Measurements from ENCODE around the gene VSIR. TPM values are rescaled to one million over a fixed set of nuclear protein-coding genes. Genes with fewer than 3 reads are reported as not detected.

VSIR gene
- total RNA-seq, 4 donors from 2014 or later: 34.1 to 51.7 (median 44.8) TPM

DNA sequence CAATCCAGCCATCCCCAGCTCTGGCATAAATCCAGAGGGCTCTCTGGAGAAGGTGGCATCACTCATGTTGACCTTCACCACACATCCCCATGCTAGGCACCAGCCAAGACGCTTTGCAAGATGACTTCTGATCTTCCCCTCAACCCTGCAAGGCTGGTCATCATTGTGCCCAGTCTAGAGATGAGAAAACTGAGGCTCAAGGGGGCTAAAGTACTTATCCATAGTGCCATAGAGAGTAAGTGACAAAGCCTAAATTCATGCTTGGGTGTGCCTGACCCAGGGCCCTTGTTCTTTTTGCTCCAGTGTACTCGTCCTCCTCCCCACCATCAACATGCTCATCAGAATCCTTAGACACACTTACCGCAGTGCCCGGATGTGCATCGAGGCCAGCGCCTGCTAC, 52.0 kb downstream of the VSIR start:
- no peaks in the 10 kb centered on the region for H3K27me3 ChIP-seq
- WGBS, 2 donors: 96 to 100% methylated on average over 6 of the region's 6 CpGs
- intact Hi-C loops (cut with DNase I): no loop called here
- H3K9me3 ChIP-seq: no peaks in the 10 kb centered on the region
- H3K4me1 ChIP-seq: peaks cover 12 to 48% (median 40%) of the 10 kb centered on the region in 3 donors
- H3K4me3 ChIP-seq: no peak overlapping the region
- H3K27ac ChIP-seq: no peak overlapping the region
- no peaks in the 10 kb centered on the region for H3K36me3 ChIP-seq
- no peak for DNase-seq
- no peak for TF ChIP-seq POLR2A (IDR thresholded peaks at IDR 0.05)
- TF ChIP-seq, protein P1, sequence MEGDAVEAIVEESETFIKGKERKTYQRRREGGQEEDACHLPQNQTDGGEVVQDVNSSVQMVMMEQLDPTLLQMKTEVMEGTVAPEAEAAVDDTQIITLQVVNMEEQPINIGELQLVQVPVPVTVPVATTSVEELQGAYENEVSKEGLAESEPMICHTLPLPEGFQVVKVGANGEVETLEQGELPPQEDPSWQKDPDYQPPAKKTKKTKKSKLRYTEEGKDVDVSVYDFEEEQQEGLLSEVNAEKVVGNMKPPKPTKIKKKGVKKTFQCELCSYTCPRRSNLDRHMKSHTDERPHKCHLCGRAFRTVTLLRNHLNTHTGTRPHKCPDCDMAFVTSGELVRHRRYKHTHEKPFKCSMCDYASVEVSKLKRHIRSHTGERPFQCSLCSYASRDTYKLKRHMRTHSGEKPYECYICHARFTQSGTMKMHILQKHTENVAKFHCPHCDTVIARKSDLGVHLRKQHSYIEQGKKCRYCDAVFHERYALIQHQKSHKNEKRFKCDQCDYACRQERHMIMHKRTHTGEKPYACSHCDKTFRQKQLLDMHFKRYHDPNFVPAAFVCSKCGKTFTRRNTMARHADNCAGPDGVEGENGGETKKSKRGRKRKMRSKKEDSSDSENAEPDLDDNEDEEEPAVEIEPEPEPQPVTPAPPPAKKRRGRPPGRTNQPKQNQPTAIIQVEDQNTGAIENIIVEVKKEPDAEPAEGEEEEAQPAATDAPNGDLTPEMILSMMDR (IDR thresholded peaks at IDR 0.05): no peak

DNA sequence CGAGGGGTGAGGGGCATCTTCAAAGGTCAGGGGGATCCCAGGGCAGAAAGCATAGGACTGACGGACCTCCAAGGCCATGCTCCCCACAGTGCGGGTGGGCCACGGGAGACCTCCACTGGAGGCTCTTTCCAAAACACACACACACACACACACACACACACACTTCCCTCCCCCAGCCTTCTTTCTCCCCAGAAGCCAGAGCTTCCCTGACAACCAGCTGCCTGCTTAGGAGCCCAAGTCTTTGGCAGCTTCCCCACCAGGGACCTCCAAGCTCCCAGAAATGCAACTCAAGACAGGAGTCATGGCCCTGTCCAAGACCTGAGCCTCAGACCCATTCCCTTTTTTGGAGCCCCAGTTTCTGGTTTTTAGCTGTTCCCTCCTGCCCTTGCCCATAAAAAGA, 53.0 kb downstream of the VSIR start:
- Histone ChIP-seq H3K9me3 (no peaks in the 10 kb centered on the region), H3K27ac (no peak overlapping the region), H3K27me3 (no peaks in the 10 kb centered on the region), H3K4me1 (peaks cover 14 to 48% (median 40%) of the 10 kb centered on the region in 3 donors), H3K36me3 (no peaks in the 10 kb centered on the region), H3K4me3 (no peak overlapping the region)
- intact Hi-C loops (cut with DNase I): no loop called here
- no peak for DNase-seq
- 40% methylated on average over 1 of the region's 4 CpGs; no CpG with 5 or more reads in 1 of the 2 donors for WGBS, 2 donors
- TF ChIP-seq, protein P1 (IDR thresholded peaks at IDR 0.05): no peak
- no peak for TF ChIP-seq POLR2A (IDR thresholded peaks at IDR 0.05)

DNA sequence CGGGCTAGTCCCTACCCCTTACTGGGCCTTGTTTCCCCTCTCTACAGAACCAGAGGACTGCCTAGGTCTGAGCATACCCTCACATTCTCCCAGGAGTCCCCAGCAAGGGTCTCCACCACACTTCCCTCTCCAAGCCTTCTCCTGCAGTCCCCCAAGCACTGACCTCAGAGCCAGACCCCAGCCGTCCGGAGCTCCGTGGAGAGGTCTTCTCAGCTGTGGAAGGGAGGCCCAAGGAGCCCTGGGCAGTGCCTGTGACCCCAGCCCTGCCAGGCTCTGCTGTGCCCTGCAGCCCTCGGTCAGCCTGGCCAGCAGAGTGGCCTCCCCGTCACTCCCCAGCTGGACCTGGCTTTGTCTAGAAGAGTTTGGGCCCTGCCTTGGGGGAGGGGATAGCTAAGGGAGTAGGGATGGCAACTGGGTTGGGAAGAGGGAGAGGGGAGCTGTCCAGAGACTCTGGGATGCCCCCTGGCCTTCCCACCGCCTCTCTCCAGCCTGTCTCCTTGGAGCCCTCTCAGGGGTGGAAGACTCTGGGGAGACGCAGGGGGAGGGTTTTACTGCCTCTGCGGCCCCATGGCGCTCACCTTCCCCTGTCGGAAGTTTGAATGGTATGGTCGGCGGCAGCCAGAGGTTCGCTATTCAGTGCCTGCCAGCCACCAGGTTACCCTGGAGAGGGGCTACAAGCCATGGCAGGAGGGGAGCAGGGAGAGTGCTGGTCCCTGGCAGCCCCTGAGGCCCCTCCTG, 53.7 kb downstream of the VSIR start, which contains the start of gene C10orf105:
C10orf105 (minus strand) TSS at position 315 of the 738 bp plus-strand sequence. CDS start 3,441 bp downstream, outside the sequence.
- no peaks in the 10 kb centered on the region for H3K9me3 ChIP-seq
- intact Hi-C loops (cut with DNase I): loop anchor here (10.0 kb wide), 1 partner anchor 175 kb away; no protein-coding TSS in a partner anchor
- peak within 1 kb of the TSS in 3 of 4 donors; percentile 26 to 80 (median 68) for H3K27ac ChIP-seq
- no peaks in the 10 kb centered on the region for H3K27me3 ChIP-seq
- no peak within 1 kb of the TSS for H3K4me3 ChIP-seq
- 80 to 89% methylated on average over 1 to 9 of the region's 14 CpGs for WGBS, 2 donors
- no peaks in the 10 kb centered on the region for H3K36me3 ChIP-seq
- H3K4me1 ChIP-seq: peaks cover 18 to 52% (median 45%) of the 10 kb centered on the region in 3 donors
- TF ChIP-seq, protein P1 (IDR thresholded peaks at IDR 0.05): no peak
- TF ChIP-seq POLR2A (IDR thresholded peaks at IDR 0.05): no peak
- DNase-seq: no peak

DNA sequence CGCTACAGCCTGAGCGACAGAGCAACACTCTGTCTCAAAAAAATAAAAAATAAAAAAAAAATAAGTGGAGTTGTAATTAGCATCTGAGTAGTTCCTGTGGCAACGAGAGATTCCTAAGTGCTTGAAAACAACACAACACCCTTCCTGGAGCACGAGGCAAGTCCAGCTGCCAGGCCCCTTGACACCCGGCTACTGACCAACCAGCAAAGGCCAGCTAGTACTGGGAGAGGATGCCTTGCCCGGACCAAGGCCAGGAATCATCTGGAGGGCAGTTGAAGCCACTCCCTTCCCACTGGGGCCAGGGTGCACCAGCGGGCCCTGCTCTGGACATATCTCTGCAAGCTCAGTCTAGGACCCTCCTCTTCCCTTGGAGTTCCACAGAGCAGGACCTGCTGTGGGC, 54.3 kb downstream of the VSIR start:
- Histone ChIP-seq H3K27ac (peak overlapping the region in 3 of 4 donors; percentile 26 to 80 (median 68)), H3K9me3 (no peaks in the 10 kb centered on the region), H3K4me1 (peaks cover 24 to 58% (median 51%) of the 10 kb centered on the region in 3 donors), H3K4me3 (no peak overlapping the region), H3K27me3 (no peaks in the 10 kb centered on the region), H3K36me3 (no peaks in the 10 kb centered on the region)
- WGBS, 2 donors: 64 to 78% methylated on average over 7 of the region's 7 CpGs
- TF ChIP-seq POLR2A (IDR thresholded peaks at IDR 0.05): no peak
- TF ChIP-seq, protein P1 (IDR thresholded peaks at IDR 0.05): no peak
- intact Hi-C loops (cut with DNase I): loop anchor here (10.0 kb wide), 1 partner anchor 176 kb away; no protein-coding TSS in a partner anchor
- no peak for DNase-seq

DNA sequence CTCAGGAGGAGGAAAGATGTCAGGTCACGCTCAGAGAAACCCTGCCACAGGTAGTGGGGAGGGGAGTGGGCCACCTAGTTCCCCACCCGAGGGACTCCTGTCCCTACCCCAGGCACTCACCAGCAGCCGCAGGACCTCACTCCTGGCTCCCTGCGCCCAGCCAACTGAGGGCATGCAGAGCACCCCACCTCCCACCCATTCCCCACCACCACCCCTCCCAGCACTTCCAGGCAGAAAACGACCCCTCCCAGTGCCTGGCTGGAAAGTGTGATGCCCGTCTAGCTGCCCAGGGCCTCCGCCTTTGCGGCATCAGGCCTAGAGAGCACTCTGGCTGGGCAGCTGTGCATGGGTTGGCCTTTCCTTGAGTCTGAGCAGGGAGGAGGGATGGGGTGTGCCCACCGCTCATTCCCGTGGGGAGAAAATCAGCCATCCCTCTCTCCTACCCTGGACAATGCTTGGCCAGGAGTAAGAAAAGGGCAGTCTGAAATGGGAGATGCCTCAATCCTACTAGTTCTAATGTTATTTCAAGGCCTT, 55.1 kb downstream of the VSIR start:
- WGBS, 2 donors: 80 to 95% methylated on average over 1 to 6 of the region's 10 CpGs
- peaks cover 32 to 66% (median 59%) of the 10 kb centered on the region in 3 donors for H3K4me1 ChIP-seq
- H3K9me3 ChIP-seq: no peaks in the 10 kb centered on the region
- DNase-seq: no peak
- no peaks in the 10 kb centered on the region for H3K27me3 ChIP-seq
- no peak overlapping the region for H3K4me3 ChIP-seq
- intact Hi-C loops (cut with DNase I): loop anchor here (10.0 kb wide), 1 partner anchor 177 kb away; no protein-coding TSS in a partner anchor
- TF ChIP-seq, protein P1 (IDR thresholded peaks at IDR 0.05): no peak
- TF ChIP-seq POLR2A (IDR thresholded peaks at IDR 0.05): no peak
- H3K36me3 ChIP-seq: no peaks in the 10 kb centered on the region
- H3K27ac ChIP-seq: peak overlapping the region in 3 of 4 donors; percentile 26 to 73 (median 68)
